WI38 (cell line): Measurements from ENCODE around the gene GPR39.

ENCODE experiments used
- H3K4me3 ChIP-seq: 2 replicates; pipeline ENCODE4 v1.5.1; 2011; ENCODE audit warnings: low read depth, mild to moderate bottlenecking, control low read depth, low read length
- TF ChIP-seq, protein P1 (sequence below): IDR thresholded peaks from 2 replicates; pipeline ENCODE4 v1.5.1; 2012; ENCODE audit warnings: low read depth, mild to moderate bottlenecking, control low read depth, low read length

The GPR39 gene

DNA sequence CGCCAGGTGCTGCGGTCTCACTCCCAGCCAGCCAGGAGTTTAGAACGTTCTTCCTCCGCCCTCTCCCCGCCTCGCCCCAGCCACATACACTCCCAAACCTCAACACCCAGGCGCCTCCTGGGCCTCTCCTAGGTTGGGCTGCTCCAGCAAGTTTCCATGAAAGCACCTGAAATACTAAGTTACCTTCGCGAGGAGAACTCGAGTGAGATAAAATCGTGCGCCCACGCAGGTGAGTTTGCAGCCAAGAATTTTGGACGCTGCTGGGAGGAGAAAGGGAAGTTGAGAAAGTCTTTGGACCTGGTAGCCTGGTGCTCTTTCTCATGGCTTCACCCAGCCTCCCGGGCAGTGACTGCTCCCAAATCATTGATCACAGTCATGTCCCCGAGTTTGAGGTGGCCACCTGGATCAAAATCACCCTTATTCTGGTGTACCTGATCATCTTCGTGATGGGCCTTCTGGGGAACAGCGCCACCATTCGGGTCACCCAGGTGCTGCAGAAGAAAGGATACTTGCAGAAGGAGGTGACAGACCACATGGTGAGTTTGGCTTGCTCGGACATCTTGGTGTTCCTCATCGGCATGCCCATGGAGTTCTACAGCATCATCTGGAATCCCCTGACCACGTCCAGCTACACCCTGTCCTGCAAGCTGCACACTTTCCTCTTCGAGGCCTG is at the start of gene GPR39:
GPR39 (plus strand) TSS at position 83 of the 673 bp plus-strand sequence.
- peak within 1 kb of the TSS; percentile 61 for H3K4me3 ChIP-seq
- TF ChIP-seq, protein P1, sequence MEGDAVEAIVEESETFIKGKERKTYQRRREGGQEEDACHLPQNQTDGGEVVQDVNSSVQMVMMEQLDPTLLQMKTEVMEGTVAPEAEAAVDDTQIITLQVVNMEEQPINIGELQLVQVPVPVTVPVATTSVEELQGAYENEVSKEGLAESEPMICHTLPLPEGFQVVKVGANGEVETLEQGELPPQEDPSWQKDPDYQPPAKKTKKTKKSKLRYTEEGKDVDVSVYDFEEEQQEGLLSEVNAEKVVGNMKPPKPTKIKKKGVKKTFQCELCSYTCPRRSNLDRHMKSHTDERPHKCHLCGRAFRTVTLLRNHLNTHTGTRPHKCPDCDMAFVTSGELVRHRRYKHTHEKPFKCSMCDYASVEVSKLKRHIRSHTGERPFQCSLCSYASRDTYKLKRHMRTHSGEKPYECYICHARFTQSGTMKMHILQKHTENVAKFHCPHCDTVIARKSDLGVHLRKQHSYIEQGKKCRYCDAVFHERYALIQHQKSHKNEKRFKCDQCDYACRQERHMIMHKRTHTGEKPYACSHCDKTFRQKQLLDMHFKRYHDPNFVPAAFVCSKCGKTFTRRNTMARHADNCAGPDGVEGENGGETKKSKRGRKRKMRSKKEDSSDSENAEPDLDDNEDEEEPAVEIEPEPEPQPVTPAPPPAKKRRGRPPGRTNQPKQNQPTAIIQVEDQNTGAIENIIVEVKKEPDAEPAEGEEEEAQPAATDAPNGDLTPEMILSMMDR, result no peak

DNA sequence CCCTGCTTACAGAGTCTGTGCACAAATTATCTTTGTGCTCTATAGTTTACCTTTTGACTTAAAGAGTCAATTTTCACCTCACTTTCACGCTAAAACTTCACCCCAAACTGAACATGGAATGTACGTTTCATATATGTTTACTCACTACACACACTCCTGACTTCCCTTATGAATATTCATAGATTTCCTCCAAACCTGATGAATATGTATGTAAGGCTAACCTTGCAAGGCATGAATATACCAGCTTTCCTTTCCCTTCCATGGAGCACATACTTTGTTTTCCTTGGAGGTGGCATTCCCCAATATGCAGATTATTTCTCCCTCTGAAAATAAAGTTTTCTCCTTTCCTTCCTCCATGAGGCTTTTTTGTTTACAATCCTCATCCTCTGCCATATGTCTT is 48.4 kb upstream of the GPR39 start:
- TF ChIP-seq, protein P1, result no peak
- H3K4me3 ChIP-seq, result no peak overlapping the region

DNA sequence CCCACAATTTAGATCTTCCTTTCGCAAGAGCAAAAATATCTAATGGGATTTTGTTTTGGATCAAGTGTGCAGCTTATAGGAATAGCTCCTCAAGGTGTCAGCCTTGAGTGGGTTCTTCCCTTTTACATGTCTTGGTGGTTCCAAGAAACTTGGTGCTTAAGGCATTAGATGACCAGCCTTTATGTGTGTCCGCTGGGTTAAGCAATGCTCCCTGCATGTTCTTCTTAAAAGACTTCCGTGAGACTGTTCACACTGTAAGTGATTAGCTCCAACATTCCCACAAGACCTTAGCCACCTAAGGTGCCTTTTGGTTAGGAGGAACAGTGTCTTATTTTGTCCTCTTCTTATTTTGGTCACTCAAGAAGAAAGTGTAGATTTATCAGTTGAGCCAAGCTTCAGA is 44.3 kb upstream of the GPR39 start:
- TF ChIP-seq, protein P1, result no peak
- no peak overlapping the region for H3K4me3 ChIP-seq

DNA sequence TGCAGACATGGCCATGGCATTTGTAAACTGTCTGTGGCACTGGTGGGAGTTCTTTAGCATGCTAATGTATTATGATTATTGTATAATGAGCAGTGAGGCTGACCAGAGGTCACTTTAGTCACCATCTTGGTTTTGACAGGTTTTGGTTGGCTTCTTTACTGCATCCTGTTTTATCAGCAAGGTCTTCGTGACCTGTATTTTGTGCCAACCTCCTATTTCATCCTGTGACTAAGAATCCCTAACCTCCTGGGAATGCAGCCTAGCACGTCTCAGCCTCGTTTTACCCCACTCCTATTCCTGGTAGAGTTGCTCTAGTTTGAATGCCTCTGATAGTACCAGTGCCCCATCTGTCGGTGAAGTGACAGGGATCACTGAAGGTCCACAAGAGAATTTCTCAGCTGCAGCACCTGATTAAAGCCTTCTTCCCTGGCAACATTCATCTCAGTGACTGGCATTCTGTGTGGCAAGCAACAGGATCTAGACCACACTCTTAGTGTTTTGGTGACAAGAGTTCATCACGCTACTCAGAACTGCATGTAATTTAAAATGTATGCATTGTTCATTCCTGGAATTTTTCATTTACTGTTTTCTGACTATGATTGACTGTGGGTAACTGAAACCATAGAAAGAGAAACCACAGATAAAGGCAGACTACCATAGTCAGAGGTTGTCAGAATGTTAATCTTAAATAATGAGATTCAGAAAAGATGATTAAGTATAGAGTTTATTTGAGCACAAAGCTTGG is 43.0 kb upstream of the GPR39 start:
- TF ChIP-seq, protein P1, result no peak
- H3K4me3 ChIP-seq, result no peak overlapping the region

DNA sequence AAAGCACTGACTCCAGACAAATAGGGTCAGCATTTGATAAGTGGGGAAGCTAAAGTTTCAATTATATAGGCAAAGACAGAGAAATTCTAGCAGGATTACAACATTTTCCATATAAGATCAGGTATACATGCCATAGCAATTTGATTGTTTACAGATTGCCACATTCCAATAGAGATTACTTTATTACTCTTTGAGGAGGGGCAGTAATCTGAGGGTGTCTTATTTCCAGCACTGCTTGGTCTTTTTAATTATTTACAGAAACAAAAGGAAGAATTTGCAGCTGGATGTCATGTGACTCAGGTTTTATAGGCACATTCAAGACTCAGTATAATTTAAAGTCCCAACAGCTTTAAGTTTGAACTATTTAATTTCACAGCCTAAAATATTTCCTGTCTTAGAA is 42.5 kb upstream of the GPR39 start:
- no peak overlapping the region for H3K4me3 ChIP-seq
- TF ChIP-seq, protein P1, result no peak

DNA sequence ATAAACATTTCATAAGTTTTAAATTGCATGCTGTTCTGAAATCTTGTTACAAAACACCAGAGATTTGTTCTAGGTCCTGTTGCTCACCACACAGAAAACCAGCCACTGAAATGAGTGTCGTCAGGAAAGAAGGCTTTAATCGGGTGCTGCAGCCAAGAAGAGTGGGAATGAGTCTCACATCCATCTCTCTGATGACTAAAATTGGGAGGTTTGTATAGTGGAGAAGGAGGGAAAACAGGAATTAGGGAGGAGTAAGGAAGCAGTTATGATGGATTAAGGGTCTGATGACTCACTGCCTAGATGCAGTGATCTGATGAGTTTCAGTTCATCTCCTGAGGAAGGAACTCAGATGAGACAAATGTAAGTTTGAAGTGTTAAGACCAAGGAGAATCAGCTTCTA is 42.1 kb upstream of the GPR39 start:
- no peak overlapping the region for H3K4me3 ChIP-seq
- TF ChIP-seq, protein P1, result no peak

DNA sequence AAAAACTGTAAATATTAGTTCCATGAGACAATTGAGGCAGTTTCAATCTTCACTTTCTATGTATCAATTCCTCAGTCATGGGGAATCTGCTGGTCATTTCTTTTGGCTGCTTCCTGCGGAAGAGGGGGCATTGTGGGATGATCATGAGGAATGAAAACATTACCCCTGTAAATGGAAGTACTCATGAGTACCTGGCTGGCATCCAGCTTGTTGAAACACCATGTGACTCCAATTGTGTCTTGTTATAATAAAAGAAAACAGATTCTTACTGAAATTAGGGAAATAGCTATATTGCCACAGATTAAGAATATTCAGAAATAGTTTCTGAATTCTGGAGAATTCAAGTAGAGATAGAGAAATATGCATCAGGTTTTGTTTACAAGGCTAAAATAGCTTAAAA is 41.6 kb upstream of the GPR39 start:
- TF ChIP-seq, protein P1, result no peak

More for the DNA sequence above, 41.6 kb upstream of the GPR39 start:
- H3K4me3 ChIP-seq, result no peak overlapping the region
